Stomach smooth muscle (tissue), 2 donors: ENCODE results near the gene PCDH12.

Source experiments
- H3K27ac ChIP-seq: one replicate; pipeline ENCODE4 v1.7.0; 2013; ENCODE audit warnings: mild to moderate bottlenecking, low read length, inconsistent platforms
- H3K27me3 ChIP-seq, 2 donors: one replicate each; pipeline ENCODE4 v1.7.0; 2013; ENCODE audit warnings: low read length in 2 of 2; ENCODE audit not compliant: insufficient read depth in 2 of 2, control insufficient read depth in 1 of 2
- H3K36me3 ChIP-seq, 2 donors: one replicate each; pipeline ENCODE4 v1.7.0; 2013; ENCODE audit warnings: low read length in 2 of 2; ENCODE audit not compliant: control insufficient read depth in 2 of 2, insufficient read depth in 2 of 2
- H3K4me1 ChIP-seq: one replicate; pipeline ENCODE4 v1.7.0; 2013; ENCODE audit warnings: low read length; ENCODE audit not compliant: control insufficient read depth, insufficient read depth
- H3K4me3 ChIP-seq, 2 donors: one replicate each; pipeline ENCODE4 v1.7.0; 2013; ENCODE audit warnings: low read length in 2 of 2
- H3K9ac ChIP-seq, 2 donors: one replicate each; pipeline ENCODE4 v1.7.0; 2013; ENCODE audit warnings: low read length in 2 of 2, mild to moderate bottlenecking in 1 of 2
- H3K9me3 ChIP-seq, 2 donors: one replicate each; pipeline ENCODE4 v1.7.0; 2013; ENCODE audit warnings: low read length in 2 of 2; ENCODE audit not compliant: control insufficient read depth in 2 of 2
- donor health status: healthy.
- donor health status: Pancreatic carcinoma.

The PCDH12 gene

DNA sequence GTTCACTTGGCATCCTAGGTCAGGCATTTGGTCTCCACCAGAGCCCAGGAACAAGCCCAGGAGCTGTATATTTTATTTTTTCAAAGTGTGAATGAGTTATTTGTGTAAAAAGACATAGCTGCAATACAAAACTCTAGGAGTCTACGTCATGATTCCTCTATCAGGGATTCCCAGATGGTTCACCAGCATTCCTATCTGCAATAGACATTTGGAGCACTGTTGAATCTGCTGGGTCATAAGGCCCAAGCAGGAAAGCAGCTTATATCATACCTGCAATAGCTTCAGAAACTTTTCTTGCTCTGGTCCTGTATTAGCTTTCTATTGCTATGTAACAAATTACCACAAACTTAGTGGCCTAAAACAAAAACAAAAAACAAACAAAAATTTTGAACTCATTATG is 51.0 kb downstream of the PCDH12 start:
- no peak overlapping the region for H3K4me3 ChIP-seq
- no peaks in the 10 kb centered on the region for H3K4me1 ChIP-seq
- peaks cover 2% of the 10 kb centered on the region in 2 donors for H3K27me3 ChIP-seq
- H3K9ac ChIP-seq = no peak overlapping the region
- H3K36me3 ChIP-seq = no peaks in the 10 kb centered on the region
- H3K27ac ChIP-seq = no peak overlapping the region
- no peaks in the 10 kb centered on the region for H3K9me3 ChIP-seq

DNA sequence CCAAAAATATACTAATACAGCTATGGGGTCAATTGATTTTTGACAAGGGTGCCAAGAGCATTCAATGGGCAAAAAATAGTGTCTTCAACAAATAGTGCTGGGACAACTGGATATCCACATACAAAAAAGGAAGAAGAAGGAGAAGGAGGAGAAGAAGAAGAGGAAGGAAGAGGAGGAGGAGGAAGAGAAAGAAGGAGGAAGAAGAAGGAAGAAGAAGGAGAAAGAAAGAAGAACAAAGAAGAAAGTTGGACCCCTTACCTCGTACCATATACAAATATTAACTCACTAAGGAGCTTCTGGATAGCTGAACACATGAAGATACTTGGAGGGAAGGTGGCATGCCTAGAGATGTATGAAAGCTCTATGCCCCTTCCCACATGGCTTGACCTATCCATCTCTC is 51.5 kb downstream of the PCDH12 start:
- Histone ChIP-seq H3K9ac (no peak overlapping the region), H3K4me1 (no peaks in the 10 kb centered on the region), H3K36me3 (no peaks in the 10 kb centered on the region), H3K27ac (no peak overlapping the region), H3K27me3 (peaks cover 2 to 4% of the 10 kb centered on the region in 2 donors), H3K9me3 (no peaks in the 10 kb centered on the region), H3K4me3 (no peak overlapping the region)

DNA sequence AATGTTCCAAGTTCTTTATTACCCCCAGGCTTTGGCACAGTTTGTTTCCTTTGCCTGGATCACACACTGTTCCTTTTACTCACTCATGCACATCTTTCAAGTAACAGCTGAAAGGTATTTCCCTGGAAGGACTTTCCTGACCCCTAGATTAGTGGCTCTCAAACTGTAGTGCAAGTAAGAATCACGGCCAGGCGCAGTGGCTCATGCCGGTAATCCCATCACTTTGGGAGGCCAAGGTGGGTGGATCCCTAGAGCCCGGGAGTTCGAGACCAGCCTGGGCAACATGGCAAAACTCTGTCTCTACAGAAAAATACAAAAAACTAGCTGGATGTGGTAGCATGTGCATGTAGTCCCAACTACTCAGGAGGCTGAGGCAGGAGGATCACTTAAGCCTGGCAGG is 53.5 kb downstream of the PCDH12 start:
- Histone ChIP-seq H3K9me3 (no peaks in the 10 kb centered on the region), H3K9ac (no peak overlapping the region)

DNA sequence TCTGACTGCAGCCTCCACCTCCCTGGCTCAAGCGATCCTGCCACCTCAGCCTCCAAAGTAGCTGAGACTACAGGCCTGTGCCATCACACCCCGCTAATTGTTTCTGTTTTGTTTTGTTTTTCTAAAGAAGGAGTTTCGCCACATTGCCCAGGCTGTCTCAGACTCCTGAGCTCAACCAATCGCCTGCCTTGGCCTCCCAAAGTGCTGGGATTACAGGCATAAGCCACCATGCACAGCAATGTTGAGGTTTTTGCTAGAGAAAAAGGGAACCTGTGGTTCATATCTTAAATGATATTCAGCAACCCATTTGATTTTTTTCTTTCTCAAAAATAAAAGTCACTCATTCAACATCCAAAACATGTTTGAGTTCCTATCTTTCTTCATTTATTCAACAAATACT is 54.7 kb downstream of the PCDH12 start:
- H3K27ac ChIP-seq = no peak overlapping the region
- no peak overlapping the region for H3K4me3 ChIP-seq
- H3K9me3 ChIP-seq = no peaks in the 10 kb centered on the region
- peaks cover 2 to 4% of the 10 kb centered on the region in 2 donors for H3K27me3 ChIP-seq
- no peaks in the 10 kb centered on the region for H3K36me3 ChIP-seq
- no peak overlapping the region for H3K9ac ChIP-seq
- H3K4me1 ChIP-seq = no peaks in the 10 kb centered on the region

More for the DNA sequence above, 53.5 kb downstream of the PCDH12 start:
- Histone ChIP-seq H3K4me3 (no peak overlapping the region), H3K36me3 (no peaks in the 10 kb centered on the region), H3K4me1 (no peaks in the 10 kb centered on the region), H3K27ac (no peak overlapping the region), H3K27me3 (peaks cover 2 to 4% of the 10 kb centered on the region in 2 donors)

DNA sequence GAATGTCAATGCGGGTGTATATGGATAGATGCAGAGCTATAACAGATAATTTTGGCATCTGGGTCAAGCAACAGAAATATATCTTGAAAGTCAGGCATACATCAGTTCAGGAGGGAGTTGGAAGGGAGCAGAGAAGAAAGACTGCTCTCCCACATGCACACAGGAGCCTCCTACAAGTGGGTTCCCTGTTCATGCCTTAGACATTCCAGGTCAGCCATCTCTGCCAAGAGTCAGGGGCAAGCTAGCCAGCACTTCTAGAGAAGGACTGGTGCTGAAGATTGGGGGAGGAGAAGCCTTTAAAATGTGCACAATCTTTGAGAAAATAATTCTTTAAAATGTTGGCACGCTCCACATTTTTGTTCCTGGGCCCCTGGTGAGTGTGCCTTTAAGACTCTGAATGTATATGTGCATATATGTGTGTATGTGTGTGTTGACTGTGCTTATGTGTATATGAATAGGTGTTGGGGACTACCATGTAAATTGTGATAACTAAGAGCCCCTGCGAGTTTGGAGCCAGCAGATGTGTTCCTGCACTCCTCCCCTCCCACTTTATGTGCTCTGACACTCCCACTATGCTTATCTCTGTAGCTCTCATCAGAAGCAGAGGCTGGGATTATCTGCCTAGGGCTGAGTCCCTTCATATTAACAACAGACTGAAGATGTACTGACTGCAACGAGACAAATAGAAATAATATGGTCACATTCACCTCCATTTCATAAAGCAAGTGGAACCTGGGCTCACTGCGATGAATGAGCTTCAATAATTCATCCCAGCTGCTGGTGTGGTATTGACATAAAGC is 55.8 kb downstream of the PCDH12 start:
- Histone ChIP-seq H3K9me3 (no peaks in the 10 kb centered on the region), H3K4me3 (no peak overlapping the region), H3K27me3 (peaks cover 2 to 4% of the 10 kb centered on the region in 2 donors), H3K27ac (no peak overlapping the region), H3K4me1 (no peaks in the 10 kb centered on the region), H3K36me3 (no peaks in the 10 kb centered on the region), H3K9ac (no peak overlapping the region)

DNA sequence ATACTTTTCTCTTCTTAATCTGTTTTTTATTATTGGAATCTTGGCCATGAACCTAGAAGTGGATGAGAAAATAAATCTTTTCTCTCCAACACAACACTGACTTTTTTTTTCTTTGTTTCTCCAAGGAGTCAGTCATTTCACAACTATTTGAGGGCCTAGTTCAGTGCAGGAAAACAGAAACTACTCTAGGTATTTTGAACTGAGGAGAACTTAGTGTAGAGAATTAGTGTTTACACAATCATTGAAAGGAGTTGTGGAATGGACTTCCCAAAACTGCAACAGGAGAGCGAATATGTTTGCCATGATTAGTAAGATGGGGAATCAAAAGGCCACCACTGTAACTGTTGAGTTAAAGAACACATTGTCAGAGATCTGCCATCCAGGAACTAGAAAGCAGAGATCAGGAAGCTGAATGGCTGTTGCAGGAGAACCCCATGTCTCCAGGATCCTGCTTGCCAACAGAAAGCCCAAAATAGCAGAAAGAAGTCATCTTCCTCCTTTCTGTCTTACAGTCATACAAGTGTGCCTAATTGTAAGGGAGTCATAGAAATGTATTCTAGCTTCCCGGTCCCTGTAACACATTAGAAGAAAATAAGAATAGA is 59.5 kb downstream of the PCDH12 start:
- H3K4me1 ChIP-seq = no peaks in the 10 kb centered on the region
- H3K27me3 ChIP-seq = peaks cover 2 to 4% of the 10 kb centered on the region in 2 donors
- H3K36me3 ChIP-seq = no peaks in the 10 kb centered on the region
- no peaks in the 10 kb centered on the region for H3K9me3 ChIP-seq
- no peak overlapping the region for H3K4me3 ChIP-seq
- no peak overlapping the region for H3K9ac ChIP-seq
- H3K27ac ChIP-seq = no peak overlapping the region

DNA sequence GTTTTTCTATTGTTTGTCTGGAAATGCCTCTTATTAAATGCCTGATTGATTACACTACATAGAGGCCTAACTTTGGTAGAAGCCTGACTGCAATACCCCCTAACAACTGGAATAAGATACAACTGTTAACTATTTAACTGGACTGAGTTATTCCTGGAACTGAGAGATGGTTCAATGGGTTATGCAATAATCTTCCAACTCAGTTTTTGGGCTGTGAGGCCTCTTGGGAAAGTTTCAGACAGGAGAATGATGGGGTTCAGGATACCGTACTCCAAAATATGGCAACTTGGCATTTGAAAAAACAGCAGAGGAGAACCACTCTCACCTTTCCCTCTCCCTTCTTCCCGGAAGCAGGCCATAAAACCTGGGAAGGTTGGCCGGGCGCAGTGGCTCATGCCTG is 60.6 kb downstream of the PCDH12 start:
- H3K27me3 ChIP-seq = peaks cover 2 to 4% of the 10 kb centered on the region in 2 donors
- no peaks in the 10 kb centered on the region for H3K36me3 ChIP-seq
- no peaks in the 10 kb centered on the region for H3K9me3 ChIP-seq

More for the DNA sequence above, 60.6 kb downstream of the PCDH12 start:
- no peak overlapping the region for H3K9ac ChIP-seq
- H3K4me3 ChIP-seq = no peak overlapping the region
- H3K4me1 ChIP-seq = no peaks in the 10 kb centered on the region
- H3K27ac ChIP-seq = no peak overlapping the region
